SK-N-SH (cell line): ENCODE data around the gene VPS26A.

ENCODE experiments used
- CHD2 ChIP-seq: fragments of 150-350 bp; IDR thresholded peaks from 2 replicates; pipeline ENCODE4 v1.6.1; 2018; ENCODE audit warnings: low read length; ENCODE audit not compliant: partially characterized antibody
- EP300 ChIP-seq, 2 experiments: IDR thresholded peaks; 2 replicates each; pipeline versions ENCODE4 v1.4.0 to v1.6.1; 2012; ENCODE audit warnings: borderline replicate concordance in 1 of 2, low read depth in 1 of 2, low read length in 1 of 2
- FOSL2 ChIP-seq: IDR thresholded peaks from 2 replicates; pipeline ENCODE4 v1.4.0; 2012; ENCODE audit warnings: low read depth, mild to moderate bottlenecking, moderate library complexity, borderline replicate concordance
- FOXM1 ChIP-seq: IDR thresholded peaks from 2 replicates; pipeline ENCODE4 v1.4.0; 2012; ENCODE audit warnings: low read depth, mild to moderate bottlenecking
- GATA2 ChIP-seq: sonication (generic); formaldehyde crosslinking; IDR thresholded peaks from 2 replicates; pipeline ENCODE4 v1.5.0; 2020; ENCODE audit warnings: mild to moderate bottlenecking, missing genetic modification reagents
- NRF1 ChIP-seq: IDR thresholded peaks from 2 replicates; pipeline ENCODE4 v1.6.1; 2012; ENCODE audit warnings: low read depth, mild to moderate bottlenecking, low read length
- POLR2AphosphoS5 ChIP-seq: IDR thresholded peaks from 2 replicates; pipeline ENCODE4 v1.6.1; 2012; ENCODE audit warnings: low read depth, low read length
- RXRA ChIP-seq: IDR thresholded peaks from 2 replicates; pipeline ENCODE4 v1.4.0; 2012; ENCODE audit warnings: low read depth, mild to moderate bottlenecking, borderline replicate concordance
- YY1 ChIP-seq: IDR thresholded peaks from 2 replicates; pipeline ENCODE4 v1.4.0; 2012; ENCODE audit warnings: low read depth, mild to moderate bottlenecking
- TF ChIP-seq, protein P1 (sequence below): fragments of 200-600 bp; sonication (generic); IDR thresholded peaks from 2 replicates; pipeline ENCODE4 v1.6.1; 2017; ENCODE audit warnings: antibody characterized with exemption, mild to moderate bottlenecking, moderate library complexity
- TF ChIP-seq, protein P2 (sequence below): fragments of 150-350 bp; IDR thresholded peaks from 2 replicates; pipeline ENCODE4 v1.6.1; 2017; ENCODE audit warnings: antibody characterized with exemption, low read length, low read depth, borderline replicate concordance
- TF ChIP-seq, protein P3 (sequence below): IDR thresholded peaks from 2 replicates; pipeline ENCODE4 v1.6.1; 2012; ENCODE audit warnings: mild to moderate bottlenecking, low read depth, low read length, moderate library complexity
- TF ChIP-seq, protein P4 (sequence below): IDR thresholded peaks from 2 replicates; pipeline ENCODE4 v1.4.0; 2012; ENCODE audit warnings: low read depth
- TF ChIP-seq, protein P5 (sequence below): IDR thresholded peaks from 2 replicates; pipeline ENCODE4; 2012

DNA sequence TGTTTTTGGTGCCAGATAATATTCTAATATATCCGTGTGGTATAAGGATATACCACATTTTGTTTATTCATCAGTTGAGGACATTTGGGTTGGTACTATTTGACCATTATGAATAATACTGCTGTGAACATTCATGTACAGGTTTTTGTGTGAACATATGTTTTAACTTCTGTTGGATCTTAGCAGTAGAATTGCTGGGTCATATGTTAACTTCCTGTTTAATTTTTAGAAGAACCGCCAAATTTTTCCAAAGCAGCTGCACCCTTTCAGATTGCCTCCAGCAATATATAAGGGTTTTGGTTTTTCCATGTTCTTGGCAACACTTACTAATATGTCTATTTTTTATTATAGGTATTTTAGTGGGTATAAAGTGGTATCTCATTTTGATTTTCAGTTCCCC lies 22.8 kb downstream of the VPS26A start:
- no peak for TF ChIP-seq EP300 (IDR thresholded peaks at IDR 0.05; ENCODE audit: borderline replicate concordance in 1 of 2, low read depth in 1 of 2, low read length in 1 of 2)
- TF ChIP-seq, protein P1, sequence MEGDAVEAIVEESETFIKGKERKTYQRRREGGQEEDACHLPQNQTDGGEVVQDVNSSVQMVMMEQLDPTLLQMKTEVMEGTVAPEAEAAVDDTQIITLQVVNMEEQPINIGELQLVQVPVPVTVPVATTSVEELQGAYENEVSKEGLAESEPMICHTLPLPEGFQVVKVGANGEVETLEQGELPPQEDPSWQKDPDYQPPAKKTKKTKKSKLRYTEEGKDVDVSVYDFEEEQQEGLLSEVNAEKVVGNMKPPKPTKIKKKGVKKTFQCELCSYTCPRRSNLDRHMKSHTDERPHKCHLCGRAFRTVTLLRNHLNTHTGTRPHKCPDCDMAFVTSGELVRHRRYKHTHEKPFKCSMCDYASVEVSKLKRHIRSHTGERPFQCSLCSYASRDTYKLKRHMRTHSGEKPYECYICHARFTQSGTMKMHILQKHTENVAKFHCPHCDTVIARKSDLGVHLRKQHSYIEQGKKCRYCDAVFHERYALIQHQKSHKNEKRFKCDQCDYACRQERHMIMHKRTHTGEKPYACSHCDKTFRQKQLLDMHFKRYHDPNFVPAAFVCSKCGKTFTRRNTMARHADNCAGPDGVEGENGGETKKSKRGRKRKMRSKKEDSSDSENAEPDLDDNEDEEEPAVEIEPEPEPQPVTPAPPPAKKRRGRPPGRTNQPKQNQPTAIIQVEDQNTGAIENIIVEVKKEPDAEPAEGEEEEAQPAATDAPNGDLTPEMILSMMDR, result no peak
- TF ChIP-seq CHD2, result no peak
- TF ChIP-seq NRF1, result no peak
- no peak for TF ChIP-seq POLR2AphosphoS5
- no peak for TF ChIP-seq GATA2 (CRISPR knock-in tag)
- no peak for TF ChIP-seq RXRA
- TF ChIP-seq, protein P2, sequence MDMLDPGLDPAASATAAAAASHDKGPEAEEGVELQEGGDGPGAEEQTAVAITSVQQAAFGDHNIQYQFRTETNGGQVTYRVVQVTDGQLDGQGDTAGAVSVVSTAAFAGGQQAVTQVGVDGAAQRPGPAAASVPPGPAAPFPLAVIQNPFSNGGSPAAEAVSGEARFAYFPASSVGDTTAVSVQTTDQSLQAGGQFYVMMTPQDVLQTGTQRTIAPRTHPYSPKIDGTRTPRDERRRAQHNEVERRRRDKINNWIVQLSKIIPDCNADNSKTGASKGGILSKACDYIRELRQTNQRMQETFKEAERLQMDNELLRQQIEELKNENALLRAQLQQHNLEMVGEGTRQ, result no peak
- TF ChIP-seq, protein P3, sequence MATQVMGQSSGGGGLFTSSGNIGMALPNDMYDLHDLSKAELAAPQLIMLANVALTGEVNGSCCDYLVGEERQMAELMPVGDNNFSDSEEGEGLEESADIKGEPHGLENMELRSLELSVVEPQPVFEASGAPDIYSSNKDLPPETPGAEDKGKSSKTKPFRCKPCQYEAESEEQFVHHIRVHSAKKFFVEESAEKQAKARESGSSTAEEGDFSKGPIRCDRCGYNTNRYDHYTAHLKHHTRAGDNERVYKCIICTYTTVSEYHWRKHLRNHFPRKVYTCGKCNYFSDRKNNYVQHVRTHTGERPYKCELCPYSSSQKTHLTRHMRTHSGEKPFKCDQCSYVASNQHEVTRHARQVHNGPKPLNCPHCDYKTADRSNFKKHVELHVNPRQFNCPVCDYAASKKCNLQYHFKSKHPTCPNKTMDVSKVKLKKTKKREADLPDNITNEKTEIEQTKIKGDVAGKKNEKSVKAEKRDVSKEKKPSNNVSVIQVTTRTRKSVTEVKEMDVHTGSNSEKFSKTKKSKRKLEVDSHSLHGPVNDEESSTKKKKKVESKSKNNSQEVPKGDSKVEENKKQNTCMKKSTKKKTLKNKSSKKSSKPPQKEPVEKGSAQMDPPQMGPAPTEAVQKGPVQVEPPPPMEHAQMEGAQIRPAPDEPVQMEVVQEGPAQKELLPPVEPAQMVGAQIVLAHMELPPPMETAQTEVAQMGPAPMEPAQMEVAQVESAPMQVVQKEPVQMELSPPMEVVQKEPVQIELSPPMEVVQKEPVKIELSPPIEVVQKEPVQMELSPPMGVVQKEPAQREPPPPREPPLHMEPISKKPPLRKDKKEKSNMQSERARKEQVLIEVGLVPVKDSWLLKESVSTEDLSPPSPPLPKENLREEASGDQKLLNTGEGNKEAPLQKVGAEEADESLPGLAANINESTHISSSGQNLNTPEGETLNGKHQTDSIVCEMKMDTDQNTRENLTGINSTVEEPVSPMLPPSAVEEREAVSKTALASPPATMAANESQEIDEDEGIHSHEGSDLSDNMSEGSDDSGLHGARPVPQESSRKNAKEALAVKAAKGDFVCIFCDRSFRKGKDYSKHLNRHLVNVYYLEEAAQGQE, result no peak
- TF ChIP-seq, protein P4, sequence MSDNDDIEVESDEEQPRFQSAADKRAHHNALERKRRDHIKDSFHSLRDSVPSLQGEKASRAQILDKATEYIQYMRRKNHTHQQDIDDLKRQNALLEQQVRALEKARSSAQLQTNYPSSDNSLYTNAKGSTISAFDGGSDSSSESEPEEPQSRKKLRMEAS, result no peak
- TF ChIP-seq, protein P5, sequence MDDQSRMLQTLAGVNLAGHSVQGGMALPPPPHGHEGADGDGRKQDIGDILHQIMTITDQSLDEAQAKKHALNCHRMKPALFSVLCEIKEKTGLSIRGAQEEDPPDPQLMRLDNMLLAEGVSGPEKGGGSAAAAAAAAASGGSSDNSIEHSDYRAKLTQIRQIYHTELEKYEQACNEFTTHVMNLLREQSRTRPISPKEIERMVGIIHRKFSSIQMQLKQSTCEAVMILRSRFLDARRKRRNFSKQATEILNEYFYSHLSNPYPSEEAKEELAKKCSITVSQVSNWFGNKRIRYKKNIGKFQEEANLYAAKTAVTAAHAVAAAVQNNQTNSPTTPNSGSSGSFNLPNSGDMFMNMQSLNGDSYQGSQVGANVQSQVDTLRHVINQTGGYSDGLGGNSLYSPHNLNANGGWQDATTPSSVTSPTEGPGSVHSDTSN, result no peak
- TF ChIP-seq FOXM1, result no peak
- no peak for TF ChIP-seq FOSL2
- no peak for TF ChIP-seq YY1
